Neural cell (in vitro differentiated cells): Measurements from ENCODE around the gene POLD1. TPM values are rescaled to one million over a fixed set of nuclear protein-coding genes. Genes with fewer than 3 reads are reported as not detected.

Source experiments
- H2AFZ ChIP-seq: fragments of 200-600, 300-800 bp; sonication (generic), shearing (Covaris generic); 2 replicates; pipeline ENCODE4 v1.6.0; 2014; ENCODE audit warnings: low read depth, mild to moderate bottlenecking, antibody characterized with exemption, low read length, moderate library complexity
- H3F3A ChIP-seq: fragments of 200-600 bp; shearing (Covaris generic); 2 replicates; pipeline ENCODE4 v1.6.1; 2016; ENCODE audit warnings: mild to moderate bottlenecking, moderate library complexity, mixed read lengths, antibody characterized with exemption, low read length; ENCODE audit not compliant: insufficient read depth, poor library complexity, severe bottlenecking
- H3K27ac ChIP-seq: fragments of 200-600, 300-800 bp; sonication (generic), shearing (Covaris generic); 2 replicates; pipeline ENCODE4 v1.5.1; 2014; ENCODE audit warnings: mild to moderate bottlenecking, low read length, moderate library complexity
- H3K27me3 ChIP-seq: fragments of 300-800, 200-600 bp; sonication (generic), shearing (Covaris generic); 2 replicates; pipeline ENCODE4 v1.6.0; 2014; ENCODE audit warnings: mild to moderate bottlenecking, low read depth, low read length, moderate library complexity; ENCODE audit not compliant: insufficient read depth
- H3K36me3 ChIP-seq: fragments of 300-800, 200-600 bp; sonication (generic), shearing (Covaris generic); 2 replicates; pipeline ENCODE4 v1.5.1; 2014; ENCODE audit warnings: mild to moderate bottlenecking, antibody characterized with exemption, low read length, moderate library complexity; ENCODE audit not compliant: insufficient read depth
- H3K4me2 ChIP-seq: fragments of 300-800, 200-600 bp; sonication (generic), shearing (Covaris generic); 2 replicates; pipeline ENCODE4 v1.6.0; 2014; ENCODE audit warnings: mild to moderate bottlenecking, low read length
- H3K4me3 ChIP-seq: fragments of 300-800, 200-600 bp; sonication (generic), shearing (Covaris generic); 2 replicates; pipeline ENCODE4 v1.5.1; 2014; ENCODE audit warnings: mild to moderate bottlenecking, low read length, moderate library complexity
- H3K79me2 ChIP-seq: fragments of 200-600 bp; shearing (Covaris generic); replicated peaks from 2 replicates; pipeline ENCODE4 v1.6.0; 2014; ENCODE audit warnings: mild to moderate bottlenecking, low read length, moderate library complexity; ENCODE audit not compliant: insufficient read depth
- H3K9ac ChIP-seq: fragments of 300-800, 200-600 bp; sonication (generic), shearing (Covaris generic); 2 replicates; pipeline ENCODE4 v1.6.1; 2016; ENCODE audit warnings: mild to moderate bottlenecking, low read length, mixed read lengths
- H3K9me2 ChIP-seq: fragments of 200-600 bp; shearing (Covaris generic); 2 replicates; pipeline ENCODE4 v1.6.1; 2016; ENCODE audit warnings: mild to moderate bottlenecking, low read length, mixed read lengths; ENCODE audit not compliant: insufficient read depth
- H3K9me3 ChIP-seq: fragments of 200-600, 300-800 bp; sonication (generic), shearing (Covaris generic); 2 replicates; pipeline ENCODE4 v1.6.1; 2016; ENCODE audit warnings: mild to moderate bottlenecking, mixed run types, low read length, moderate library complexity, mixed read lengths
- H4K20me1 ChIP-seq: fragments of 200-600 bp; shearing (Covaris generic); 2 replicates; pipeline ENCODE4 v1.6.1; 2016; ENCODE audit warnings: mild to moderate bottlenecking, mixed run types; ENCODE audit not compliant: insufficient read depth
- EP300 ChIP-seq: fragments of 450-650 bp; conservative IDR thresholded peaks from 2 replicates; pipeline ENCODE4 v1.6.1; 2014; ENCODE audit warnings: antibody characterized with exemption, mild to moderate bottlenecking, moderate library complexity; ENCODE audit not compliant: poor library complexity, severe bottlenecking
- EZH2 ChIP-seq: fragments of 200-600, 300-800 bp; shearing (Covaris generic), sonication (generic); IDR thresholded peaks from 2 replicates; pipeline ENCODE4 v1.6.1; 2014; ENCODE audit warnings: antibody characterized with exemption, low read length, borderline replicate concordance, mild to moderate bottlenecking; ENCODE audit not compliant: insufficient read depth, poor library complexity, severe bottlenecking
- MXI1 ChIP-seq: fragments of 450-650 bp; conservative IDR thresholded peaks from 2 replicates; pipeline ENCODE4 v1.6.1; 2014; ENCODE audit warnings: antibody characterized with exemption, mild to moderate bottlenecking; ENCODE audit not compliant: poor library complexity, severe bottlenecking
- POLR2AphosphoS5 ChIP-seq: IDR thresholded peaks from 2 replicates; pipeline ENCODE4 v1.6.1; 2012
- RAD21 ChIP-seq: fragments of 450-650 bp; conservative IDR thresholded peaks from 2 replicates; pipeline ENCODE4 v1.6.1; 2014; ENCODE audit warnings: antibody characterized with exemption, mild to moderate bottlenecking, moderate library complexity
- SMC3 ChIP-seq: fragments of 450-650 bp; conservative IDR thresholded peaks from 2 replicates; pipeline ENCODE4 v1.6.1; 2014; ENCODE audit warnings: antibody characterized with exemption, mild to moderate bottlenecking, moderate library complexity; ENCODE audit not compliant: poor library complexity
- TAF1 ChIP-seq: IDR thresholded peaks from 2 replicates; pipeline ENCODE4 v1.6.1; 2012; ENCODE audit warnings: low read depth
- polyA plus RNA-seq: library from polyadenylated mRNA; depleted of rRNA; stranded (reverse); fragments of >200 nt; gene quantifications from 2 replicates; pipeline ENCODE4 v1.2.3, GENCODE V29; 2014
- TF ChIP-seq, protein P1 (sequence below): IDR thresholded peaks from 2 replicates; pipeline ENCODE4 v1.6.1; 2012; ENCODE audit warnings: borderline replicate concordance
- TF ChIP-seq, protein P2 (sequence below): fragments of 450-650 bp; IDR thresholded peaks from 2 replicates; pipeline ENCODE4 v1.5.1; 2014; ENCODE audit warnings: antibody characterized with exemption, mild to moderate bottlenecking, moderate library complexity; ENCODE audit not compliant: poor library complexity, severe bottlenecking

POLD1 gene
- polyA plus RNA-seq, 1 donor from 2014 or later, result 13.1 TPM

DNA sequence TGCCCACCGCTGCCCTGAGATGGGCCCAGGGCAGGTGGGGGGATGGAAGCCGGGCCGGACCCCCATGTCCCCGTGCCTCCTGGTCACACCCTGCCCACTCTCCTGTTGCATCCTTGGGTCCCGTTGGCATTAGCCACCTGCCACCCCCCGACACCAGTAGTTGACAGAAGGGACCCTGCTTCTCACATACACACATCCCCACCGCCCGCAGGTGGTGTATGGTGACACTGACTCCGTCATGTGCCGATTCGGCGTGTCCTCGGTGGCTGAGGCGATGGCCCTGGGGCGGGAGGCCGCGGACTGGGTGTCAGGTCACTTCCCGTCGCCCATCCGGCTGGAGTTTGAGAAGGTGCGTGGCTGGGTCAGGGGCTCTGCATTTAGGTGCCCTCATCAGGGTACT is 29.4 kb downstream of the POLD1 start:
- Histone ChIP-seq H3K36me3 (no peaks in the 10 kb centered on the region), H4K20me1 (no peaks in the 10 kb centered on the region), H3F3A (no peaks in the 10 kb centered on the region), H2AFZ (no peak overlapping the region), H3K4me2 (no peak overlapping the region), H3K9me3 (no peaks in the 10 kb centered on the region), H3K9me2 (no peaks in the 10 kb centered on the region), H3K27me3 (peaks cover 3% of the 10 kb centered on the region), H3K27ac (no peak overlapping the region), H3K9ac (no peak overlapping the region), H3K4me3 (no peak overlapping the region), H3K79me2 (no peaks in the 10 kb centered on the region)
- no peak for TF ChIP-seq POLR2AphosphoS5
- no peak for TF ChIP-seq TAF1
- TF ChIP-seq EZH2, result no peak
- TF ChIP-seq SMC3, result no peak
- TF ChIP-seq MXI1, result no peak
- no peak for TF ChIP-seq EP300
- TF ChIP-seq, protein P1, sequence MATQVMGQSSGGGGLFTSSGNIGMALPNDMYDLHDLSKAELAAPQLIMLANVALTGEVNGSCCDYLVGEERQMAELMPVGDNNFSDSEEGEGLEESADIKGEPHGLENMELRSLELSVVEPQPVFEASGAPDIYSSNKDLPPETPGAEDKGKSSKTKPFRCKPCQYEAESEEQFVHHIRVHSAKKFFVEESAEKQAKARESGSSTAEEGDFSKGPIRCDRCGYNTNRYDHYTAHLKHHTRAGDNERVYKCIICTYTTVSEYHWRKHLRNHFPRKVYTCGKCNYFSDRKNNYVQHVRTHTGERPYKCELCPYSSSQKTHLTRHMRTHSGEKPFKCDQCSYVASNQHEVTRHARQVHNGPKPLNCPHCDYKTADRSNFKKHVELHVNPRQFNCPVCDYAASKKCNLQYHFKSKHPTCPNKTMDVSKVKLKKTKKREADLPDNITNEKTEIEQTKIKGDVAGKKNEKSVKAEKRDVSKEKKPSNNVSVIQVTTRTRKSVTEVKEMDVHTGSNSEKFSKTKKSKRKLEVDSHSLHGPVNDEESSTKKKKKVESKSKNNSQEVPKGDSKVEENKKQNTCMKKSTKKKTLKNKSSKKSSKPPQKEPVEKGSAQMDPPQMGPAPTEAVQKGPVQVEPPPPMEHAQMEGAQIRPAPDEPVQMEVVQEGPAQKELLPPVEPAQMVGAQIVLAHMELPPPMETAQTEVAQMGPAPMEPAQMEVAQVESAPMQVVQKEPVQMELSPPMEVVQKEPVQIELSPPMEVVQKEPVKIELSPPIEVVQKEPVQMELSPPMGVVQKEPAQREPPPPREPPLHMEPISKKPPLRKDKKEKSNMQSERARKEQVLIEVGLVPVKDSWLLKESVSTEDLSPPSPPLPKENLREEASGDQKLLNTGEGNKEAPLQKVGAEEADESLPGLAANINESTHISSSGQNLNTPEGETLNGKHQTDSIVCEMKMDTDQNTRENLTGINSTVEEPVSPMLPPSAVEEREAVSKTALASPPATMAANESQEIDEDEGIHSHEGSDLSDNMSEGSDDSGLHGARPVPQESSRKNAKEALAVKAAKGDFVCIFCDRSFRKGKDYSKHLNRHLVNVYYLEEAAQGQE, result no peak
- TF ChIP-seq, protein P2, sequence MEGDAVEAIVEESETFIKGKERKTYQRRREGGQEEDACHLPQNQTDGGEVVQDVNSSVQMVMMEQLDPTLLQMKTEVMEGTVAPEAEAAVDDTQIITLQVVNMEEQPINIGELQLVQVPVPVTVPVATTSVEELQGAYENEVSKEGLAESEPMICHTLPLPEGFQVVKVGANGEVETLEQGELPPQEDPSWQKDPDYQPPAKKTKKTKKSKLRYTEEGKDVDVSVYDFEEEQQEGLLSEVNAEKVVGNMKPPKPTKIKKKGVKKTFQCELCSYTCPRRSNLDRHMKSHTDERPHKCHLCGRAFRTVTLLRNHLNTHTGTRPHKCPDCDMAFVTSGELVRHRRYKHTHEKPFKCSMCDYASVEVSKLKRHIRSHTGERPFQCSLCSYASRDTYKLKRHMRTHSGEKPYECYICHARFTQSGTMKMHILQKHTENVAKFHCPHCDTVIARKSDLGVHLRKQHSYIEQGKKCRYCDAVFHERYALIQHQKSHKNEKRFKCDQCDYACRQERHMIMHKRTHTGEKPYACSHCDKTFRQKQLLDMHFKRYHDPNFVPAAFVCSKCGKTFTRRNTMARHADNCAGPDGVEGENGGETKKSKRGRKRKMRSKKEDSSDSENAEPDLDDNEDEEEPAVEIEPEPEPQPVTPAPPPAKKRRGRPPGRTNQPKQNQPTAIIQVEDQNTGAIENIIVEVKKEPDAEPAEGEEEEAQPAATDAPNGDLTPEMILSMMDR, result no peak
- no peak for TF ChIP-seq RAD21

DNA sequence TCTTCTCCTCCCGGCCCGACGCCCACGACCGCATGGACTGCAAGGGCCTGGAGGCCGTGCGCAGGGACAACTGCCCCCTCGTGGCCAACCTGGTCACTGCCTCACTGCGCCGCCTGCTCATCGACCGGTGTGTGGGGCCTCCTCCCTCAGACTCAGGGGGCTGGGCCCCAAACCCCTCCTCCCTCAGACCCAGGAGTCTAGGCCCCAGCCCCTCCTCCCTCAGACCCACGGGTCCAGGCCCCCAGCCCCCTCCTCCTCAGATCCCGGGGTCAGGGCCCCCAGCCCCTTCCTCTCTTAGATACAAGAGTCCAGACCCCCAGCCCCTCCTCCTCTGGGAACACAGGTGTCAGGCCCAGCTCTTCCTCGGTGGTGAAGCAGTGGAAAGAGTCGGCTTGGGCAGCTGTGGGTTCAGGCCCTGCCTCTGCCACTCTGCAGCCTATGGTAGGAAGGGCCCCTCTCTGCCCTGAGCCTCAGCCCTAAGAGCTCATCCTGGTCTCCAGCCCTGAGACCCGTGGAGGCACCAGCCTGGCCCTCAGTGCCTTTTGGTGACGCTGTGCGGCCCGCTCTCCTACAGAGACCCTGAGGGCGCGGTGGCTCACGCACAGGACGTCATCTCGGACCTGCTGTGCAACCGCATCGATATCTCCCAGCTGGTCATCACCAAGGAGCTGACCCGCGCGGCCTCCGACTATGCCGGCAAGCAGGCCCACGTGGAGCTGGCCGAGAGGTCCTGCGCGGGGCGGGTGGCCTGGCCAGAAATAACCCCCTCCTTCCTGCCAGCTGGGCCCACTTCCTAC is 30.9 kb downstream of the POLD1 start:
- Histone ChIP-seq H2AFZ (no peak overlapping the region), H3K4me3 (no peak overlapping the region), H3K9ac (no peak overlapping the region)

More for the DNA sequence above, 30.9 kb downstream of the POLD1 start:
- TF ChIP-seq, protein P1, result no peak
- TF ChIP-seq EZH2, result no peak
- no peak for TF ChIP-seq POLR2AphosphoS5
- TF ChIP-seq, protein P2, result peak; percentile 47
- no peak for TF ChIP-seq EP300
- peak; percentile 40 for TF ChIP-seq SMC3
- TF ChIP-seq MXI1, result no peak
- TF ChIP-seq TAF1, result no peak
- TF ChIP-seq RAD21, result peak; percentile 18
- Histone ChIP-seq H3K4me2 (no peak overlapping the region), H3K79me2 (no peaks in the 10 kb centered on the region), H3K36me3 (no peaks in the 10 kb centered on the region), H3F3A (no peaks in the 10 kb centered on the region), H3K9me3 (no peaks in the 10 kb centered on the region), H4K20me1 (no peaks in the 10 kb centered on the region), H3K27me3 (peaks cover 14% of the 10 kb centered on the region), H3K9me2 (no peaks in the 10 kb centered on the region), H3K27ac (no peak overlapping the region)
